OCI-LY1 (cell line): ENCODE measurements around the gene TNF.

Source experiments
- H2AFZ ChIP-seq: fragments of 200-600 bp; sonication (generic), shearing (Covaris generic); 2 replicates; pipeline ENCODE4 v1.6.0; 2014; ENCODE audit warnings: antibody characterized with exemption, mild to moderate bottlenecking, low read length
- H3F3A ChIP-seq: fragments of 200-600 bp; sonication (generic), shearing (Covaris generic); 2 replicates; pipeline ENCODE4 v1.6.0; 2014; ENCODE audit warnings: mild to moderate bottlenecking, antibody characterized with exemption, low read length, moderate library complexity; ENCODE audit not compliant: insufficient read depth
- H3K27ac ChIP-seq: fragments of 200-600 bp; sonication (generic); 2 replicates; pipeline ENCODE4 v1.5.1; 2014; ENCODE audit warnings: low read length, mixed run types, mild to moderate bottlenecking, low read depth; ENCODE audit not compliant: poor library complexity, severe bottlenecking
- H3K27me3 ChIP-seq: fragments of 200-600 bp; sonication (generic); 2 replicates; pipeline ENCODE4 v1.6.0; 2014; ENCODE audit warnings: antibody characterized with exemption, mild to moderate bottlenecking, low read length, moderate library complexity; ENCODE audit not compliant: insufficient read depth
- H3K36me3 ChIP-seq: fragments of 200-600 bp; sonication (generic); 2 replicates; pipeline ENCODE4 v1.6.1; 2014; ENCODE audit warnings: mild to moderate bottlenecking, antibody characterized with exemption, low read length, moderate library complexity, mixed read lengths; ENCODE audit not compliant: insufficient read depth
- H3K4me1 ChIP-seq: fragments of 200-600 bp; sonication (generic); 2 replicates; pipeline ENCODE4 v1.5.1; 2014; ENCODE audit warnings: mild to moderate bottlenecking, low read length, moderate library complexity; ENCODE audit not compliant: insufficient read depth, severe bottlenecking
- H3K4me2 ChIP-seq: fragments of 200-600 bp; sonication (generic), shearing (Covaris generic); 2 replicates; pipeline ENCODE4 v1.6.1; 2014; ENCODE audit warnings: low read length
- H3K4me3 ChIP-seq: fragments of 200-600 bp; sonication (generic); 2 replicates; pipeline ENCODE4 v1.5.1; 2014; ENCODE audit warnings: low read length, low read depth, mild to moderate bottlenecking, mixed read lengths; ENCODE audit not compliant: poor library complexity, severe bottlenecking
- H3K79me2 ChIP-seq: fragments of 200-600 bp; shearing (Covaris generic); 2 replicates; pipeline ENCODE4 v1.6.1; 2016; ENCODE audit warnings: mixed run types, low read length, mixed read lengths; ENCODE audit not compliant: insufficient read depth
- H3K9ac ChIP-seq: fragments of 200-600 bp; sonication (generic), shearing (Covaris generic); 2 replicates; pipeline ENCODE4 v1.6.1; 2014; ENCODE audit warnings: mild to moderate bottlenecking, low read length, mixed read lengths
- H3K9me2 ChIP-seq: fragments of 200-600 bp; sonication (generic), shearing (Covaris generic); 2 replicates; pipeline ENCODE4 v1.6.1; 2014; ENCODE audit warnings: low read depth, mild to moderate bottlenecking, low read length, mixed read lengths
- H3K9me3 ChIP-seq: fragments of 200-600 bp; shearing (Covaris generic); 2 replicates; pipeline ENCODE4 v1.6.1; 2014; ENCODE audit warnings: low read length, mixed read lengths
- H4K20me1 ChIP-seq: fragments of 200-600 bp; sonication (generic), shearing (Covaris generic); 2 replicates; pipeline ENCODE4 v1.6.0; 2016; ENCODE audit warnings: mild to moderate bottlenecking, low read length; ENCODE audit not compliant: insufficient read depth
- EZH2 ChIP-seq: fragments of 200-600 bp; sonication (generic), shearing (Covaris generic); IDR thresholded peaks from 2 replicates; pipeline ENCODE4 v1.8.0; 2017; ENCODE audit warnings: borderline replicate concordance, mixed run types, mild to moderate bottlenecking, antibody characterized with exemption, low read length, moderate library complexity, mixed read lengths
- TF ChIP-seq, protein P1 (sequence below): fragments of 200-600 bp; sonication (generic), shearing (Covaris generic); IDR thresholded peaks from 2 replicates; pipeline ENCODE4 v1.5.1; 2017; ENCODE audit warnings: mild to moderate bottlenecking, antibody characterized with exemption, low read length, moderate library complexity, mixed read lengths

The TNF gene

DNA sequence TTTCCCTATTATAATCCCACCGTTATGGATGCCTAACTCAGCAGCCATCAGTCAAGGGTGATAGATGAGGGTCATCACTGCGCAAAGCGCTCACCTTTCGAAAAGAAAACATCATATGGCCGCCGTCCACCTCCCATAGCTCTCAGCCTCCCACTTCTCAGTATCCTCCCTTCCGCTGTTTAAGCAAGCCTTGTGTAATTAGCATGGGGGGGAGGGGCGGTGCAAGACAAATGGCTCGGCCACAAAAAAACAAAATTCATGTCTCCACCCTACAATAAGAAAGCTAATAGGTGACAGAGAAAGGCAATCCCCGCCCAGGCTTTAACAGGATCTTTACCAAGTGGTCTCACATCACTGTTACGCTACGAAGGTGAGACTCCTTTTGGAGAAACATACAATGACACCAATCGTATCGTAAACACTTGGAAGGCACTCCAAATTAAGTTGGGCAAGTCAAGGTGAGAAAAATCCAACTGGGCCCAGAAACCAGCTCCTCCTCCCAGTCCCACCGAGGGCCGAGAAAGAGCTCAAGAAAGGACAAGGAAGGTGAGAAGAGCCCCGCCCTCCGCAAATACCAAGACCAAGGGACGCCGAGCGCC is 34.2 kb upstream of the TNF start:
- Histone ChIP-seq H3K4me2 (peak overlapping the region; percentile 87), H3K4me3 (peak overlapping the region; percentile 81), H3K9ac (peak overlapping the region; percentile 91), H3K9me3 (no peaks in the 10 kb centered on the region), H3F3A (no peaks in the 10 kb centered on the region), H3K9me2 (no peaks in the 10 kb centered on the region), H3K79me2 (peaks cover 39% of the 10 kb centered on the region), H3K36me3 (peaks cover 50% of the 10 kb centered on the region), H2AFZ (no peak overlapping the region), H3K27me3 (no peaks in the 10 kb centered on the region), H4K20me1 (no peaks in the 10 kb centered on the region), H3K27ac (peak overlapping the region; percentile 84), H3K4me1 (peaks cover 51% of the 10 kb centered on the region)
- TF ChIP-seq EZH2: no peak
- TF ChIP-seq, protein P1, sequence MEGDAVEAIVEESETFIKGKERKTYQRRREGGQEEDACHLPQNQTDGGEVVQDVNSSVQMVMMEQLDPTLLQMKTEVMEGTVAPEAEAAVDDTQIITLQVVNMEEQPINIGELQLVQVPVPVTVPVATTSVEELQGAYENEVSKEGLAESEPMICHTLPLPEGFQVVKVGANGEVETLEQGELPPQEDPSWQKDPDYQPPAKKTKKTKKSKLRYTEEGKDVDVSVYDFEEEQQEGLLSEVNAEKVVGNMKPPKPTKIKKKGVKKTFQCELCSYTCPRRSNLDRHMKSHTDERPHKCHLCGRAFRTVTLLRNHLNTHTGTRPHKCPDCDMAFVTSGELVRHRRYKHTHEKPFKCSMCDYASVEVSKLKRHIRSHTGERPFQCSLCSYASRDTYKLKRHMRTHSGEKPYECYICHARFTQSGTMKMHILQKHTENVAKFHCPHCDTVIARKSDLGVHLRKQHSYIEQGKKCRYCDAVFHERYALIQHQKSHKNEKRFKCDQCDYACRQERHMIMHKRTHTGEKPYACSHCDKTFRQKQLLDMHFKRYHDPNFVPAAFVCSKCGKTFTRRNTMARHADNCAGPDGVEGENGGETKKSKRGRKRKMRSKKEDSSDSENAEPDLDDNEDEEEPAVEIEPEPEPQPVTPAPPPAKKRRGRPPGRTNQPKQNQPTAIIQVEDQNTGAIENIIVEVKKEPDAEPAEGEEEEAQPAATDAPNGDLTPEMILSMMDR: no peak

DNA sequence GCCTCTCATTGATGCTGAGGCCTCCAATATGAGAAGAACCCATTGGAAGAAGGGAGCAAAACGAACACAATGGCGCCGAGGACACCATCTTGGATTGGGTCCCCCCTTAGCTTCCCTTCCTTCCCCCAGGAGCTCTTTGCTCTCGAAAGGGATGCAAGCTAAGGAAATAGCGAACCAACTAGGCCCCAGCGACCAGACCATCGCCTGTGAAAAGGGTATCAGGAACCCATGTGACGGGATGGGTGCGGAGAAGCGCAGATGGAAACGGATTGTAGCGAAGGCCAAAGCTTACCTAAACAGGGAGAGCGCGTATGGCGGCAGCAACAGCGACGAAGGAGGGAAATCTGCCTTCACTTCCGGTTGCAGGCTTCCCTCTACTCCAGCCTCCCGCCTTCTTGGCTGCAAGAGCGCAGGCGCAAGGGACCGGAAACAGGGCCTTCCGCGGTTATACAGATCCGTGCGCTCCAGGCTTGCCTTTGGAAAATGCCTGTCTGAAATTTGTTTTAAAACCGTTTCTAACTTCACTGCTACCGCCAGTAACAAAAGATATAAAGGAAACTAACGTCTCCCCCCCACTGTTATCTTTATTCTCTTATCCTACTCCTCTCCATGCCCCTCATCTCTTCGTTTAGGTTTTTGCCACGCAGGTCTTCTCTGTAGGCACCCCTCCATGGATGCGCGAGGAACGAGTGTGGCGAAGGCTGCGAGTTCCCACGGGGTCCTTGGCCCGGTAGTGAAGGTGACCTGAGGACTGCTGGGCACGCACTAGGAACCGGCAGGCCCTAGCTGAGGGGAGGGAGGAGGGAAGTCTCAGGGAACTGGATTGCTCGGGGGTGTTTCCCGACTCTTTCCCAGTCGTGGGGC is 33.5 kb upstream of the TNF start, which contains the start of gene DDX39B:
DDX39B (minus strand) TSS at position 346 of the 864 bp plus-strand sequence. CDS start 1,471 bp downstream, outside the sequence.
- H2AFZ ChIP-seq: no peak within 1 kb of the TSS
- peak within 1 kb of the TSS; percentile 87 for H3K4me2 ChIP-seq
- H3K4me1 ChIP-seq: peaks cover 58% of the 10 kb centered on the region
- H3K4me3 ChIP-seq: peak within 1 kb of the TSS; percentile 81
- H3K27me3 ChIP-seq: no peaks in the 10 kb centered on the region
- H3F3A ChIP-seq: no peaks in the 10 kb centered on the region
- no peaks in the 10 kb centered on the region for H3K9me2 ChIP-seq
- H3K9ac ChIP-seq: peak within 1 kb of the TSS; percentile 91
- H4K20me1 ChIP-seq: no peaks in the 10 kb centered on the region
- peak within 1 kb of the TSS; percentile 84 for H3K27ac ChIP-seq
- TF ChIP-seq EZH2: no peak
- TF ChIP-seq, protein P1: no peak
- H3K36me3 ChIP-seq: peaks cover 42% of the 10 kb centered on the region
- peaks cover 39% of the 10 kb centered on the region for H3K79me2 ChIP-seq
- no peaks in the 10 kb centered on the region for H3K9me3 ChIP-seq

DNA sequence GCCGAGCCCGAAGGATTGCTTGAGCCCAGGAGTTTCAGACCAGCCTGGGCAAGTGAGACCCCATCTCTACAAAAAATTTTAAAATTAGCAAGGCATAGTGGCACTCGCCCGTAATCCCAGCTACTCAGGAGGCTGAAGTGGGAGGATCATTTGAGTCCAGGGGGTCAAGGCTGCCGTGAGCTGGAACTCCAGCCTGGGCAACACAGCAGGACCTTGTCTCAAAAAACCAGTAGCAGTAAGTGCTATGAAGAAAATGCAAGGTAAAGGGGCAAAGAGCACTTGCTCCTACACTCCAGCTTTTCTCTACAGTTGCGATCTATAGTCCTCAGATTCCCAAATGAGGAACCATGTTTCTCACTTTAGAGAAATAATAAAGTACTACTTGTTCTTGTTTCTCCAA is 31.7 kb upstream of the TNF start:
- Histone ChIP-seq H3K4me3 (no peak overlapping the region), H3K27ac (peak overlapping the region; percentile 84), H3K79me2 (peaks cover 31% of the 10 kb centered on the region), H3K9me2 (no peaks in the 10 kb centered on the region), H3K27me3 (no peaks in the 10 kb centered on the region), H3K4me2 (no peak overlapping the region), H2AFZ (no peak overlapping the region), H3K9me3 (no peaks in the 10 kb centered on the region), H3F3A (no peaks in the 10 kb centered on the region), H4K20me1 (no peaks in the 10 kb centered on the region), H3K9ac (no peak overlapping the region), H3K4me1 (peaks cover 70% of the 10 kb centered on the region), H3K36me3 (peaks cover 27% of the 10 kb centered on the region)
- TF ChIP-seq, protein P1: no peak
- no peak for TF ChIP-seq EZH2
